Activated naive CD4-positive, alpha-beta T cell treated with anti-CD3 and anti-CD28 coated beads, Interleukin-2, amount 10 ng/mL, durations not matched to agents 7 days and 5 days (primary cell): ENCODE measurements around the gene CCDC127.

Experiments
- CTCF ChIA-PET: fragments of 350-600 bp; sonication (Branson Sonifier 250); formaldehyde crosslinking; loops from one replicate; lab custom pipeline; 2021; ENCODE audit warnings: antibody characterized with exemption; lab: Charles Lee
- DNase-seq: peaks from one replicate; pipeline ENCODE4 v3.0.0-alpha.2; 2020
- H3K27ac Mint-ChIP-seq: one replicate; pipeline ENCODE4 v1.8.0; 2021; ENCODE audit warnings: mild to moderate bottlenecking, moderate library complexity, mixed read lengths
- H3K27me3 Mint-ChIP-seq: one replicate; pipeline ENCODE4 v1.8.0; 2021; ENCODE audit warnings: mild to moderate bottlenecking, mixed read lengths
- H3K36me3 Mint-ChIP-seq: one replicate; pipeline ENCODE4 v1.8.0; 2021; ENCODE audit warnings: mixed read lengths
- H3K4me1 Mint-ChIP-seq: one replicate; pipeline ENCODE4 v1.8.0; 2021; ENCODE audit warnings: mixed read lengths
- H3K4me3 Mint-ChIP-seq: one replicate; pipeline ENCODE4 v1.8.0; 2021; ENCODE audit warnings: mild to moderate bottlenecking, moderate library complexity, mixed read lengths
- H3K9me3 Mint-ChIP-seq: one replicate; pipeline ENCODE4 v1.8.0; 2021; ENCODE audit warnings: mixed read lengths

The CCDC127 gene

DNA sequence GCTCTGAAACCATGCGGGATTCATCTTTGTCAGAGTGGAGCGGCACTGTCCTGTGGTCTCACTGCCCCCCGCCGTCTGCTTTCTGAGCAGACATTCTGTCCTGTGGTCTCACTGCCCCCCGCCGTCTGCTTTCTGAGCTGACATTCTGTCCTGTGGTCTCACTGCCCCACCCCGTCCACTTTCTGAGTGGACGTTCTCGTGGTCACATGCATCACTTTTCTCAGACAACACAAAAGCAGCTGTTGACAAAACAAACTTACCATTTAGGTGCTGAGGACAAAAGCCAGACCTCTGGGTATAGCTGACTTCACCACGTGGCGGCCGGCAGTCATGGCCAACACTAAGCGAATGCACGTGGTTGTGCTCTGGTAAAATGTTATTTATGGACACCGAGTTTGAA, 23.9 kb downstream of the CCDC127 start:
- no peaks in the 10 kb centered on the region for H3K9me3 Mint-ChIP-seq
- no peaks in the 10 kb centered on the region for H3K36me3 Mint-ChIP-seq
- peaks cover 25% of the 10 kb centered on the region for H3K27me3 Mint-ChIP-seq
- CTCF ChIA-PET: no interaction called here
- peaks cover 4% of the 10 kb centered on the region for H3K4me1 Mint-ChIP-seq
- no peak for DNase-seq
- no peak overlapping the region for H3K4me3 Mint-ChIP-seq
- no peak overlapping the region for H3K27ac Mint-ChIP-seq

DNA sequence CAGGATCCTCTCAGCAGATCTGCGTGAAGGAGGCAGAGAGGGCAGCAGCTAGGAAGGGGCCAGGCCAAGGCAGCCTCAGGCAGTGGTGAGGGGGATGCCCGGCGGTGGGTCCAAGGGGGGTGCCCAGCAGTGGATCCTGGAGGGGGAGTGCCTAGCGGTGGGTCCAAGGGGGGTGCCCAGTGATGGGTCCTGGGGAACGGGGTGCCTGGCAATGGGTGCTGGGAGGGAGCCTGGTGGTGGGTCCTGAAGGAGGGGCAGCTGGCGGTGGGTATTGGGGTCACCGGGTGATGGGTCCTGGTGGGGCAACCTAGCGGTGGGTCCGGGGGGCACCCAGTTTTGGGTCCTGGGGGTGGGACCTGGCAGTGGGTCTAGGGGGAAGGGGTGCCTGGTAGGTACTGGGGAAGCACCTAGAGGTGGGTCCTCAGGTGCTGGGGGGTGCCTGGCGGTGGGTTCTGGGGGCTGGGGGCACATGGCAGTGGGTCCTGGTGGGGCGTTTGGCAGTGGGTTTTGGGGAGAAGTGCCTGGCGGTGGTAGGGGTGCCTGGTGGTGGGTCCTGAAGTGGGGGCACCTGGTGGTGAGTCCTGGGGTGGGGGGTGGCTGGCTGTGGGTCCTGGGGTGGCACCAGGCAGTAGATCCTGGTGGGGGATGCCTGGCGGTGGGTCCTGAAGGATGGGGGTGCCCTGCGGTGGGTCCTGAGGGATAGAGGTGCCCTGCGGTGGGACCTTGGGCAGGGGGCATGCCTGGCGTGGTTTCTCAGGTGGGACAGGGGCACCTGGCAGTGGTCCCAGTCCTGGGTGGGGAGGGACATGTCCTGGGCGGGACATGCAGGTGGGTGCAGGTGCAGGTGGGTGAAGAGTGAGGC, 24.8 kb downstream of the CCDC127 start:
- Mint-ChIP-seq H3K27me3 (peaks cover 31% of the 10 kb centered on the region), H3K9me3 (no peaks in the 10 kb centered on the region), H3K4me1 (peaks cover 9% of the 10 kb centered on the region), H3K36me3 (no peaks in the 10 kb centered on the region), H3K27ac (no peak overlapping the region), H3K4me3 (no peak overlapping the region)
- DNase-seq: peak; percentile 19
- CTCF ChIA-PET: no interaction called here

DNA sequence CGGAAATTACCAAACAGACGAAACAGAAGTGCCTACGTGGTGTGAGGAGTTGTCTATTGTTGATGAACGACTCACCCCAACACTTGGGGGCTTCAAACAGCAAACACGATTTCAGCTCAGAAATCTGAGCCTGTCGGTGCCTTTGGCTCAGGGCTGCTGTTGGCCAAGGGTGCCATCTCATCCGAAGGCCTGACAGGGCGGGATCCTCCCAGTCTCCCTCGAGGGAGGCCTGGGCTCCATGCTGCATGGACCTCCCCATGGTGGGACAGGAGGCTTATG, 25.3 kb downstream of the CCDC127 start:
- CTCF ChIA-PET: no interaction called here
- H3K36me3 Mint-ChIP-seq: no peaks in the 10 kb centered on the region
- H3K4me3 Mint-ChIP-seq: no peak overlapping the region
- no peak for DNase-seq
- H3K9me3 Mint-ChIP-seq: no peaks in the 10 kb centered on the region
- peaks cover 31% of the 10 kb centered on the region for H3K27me3 Mint-ChIP-seq
- H3K27ac Mint-ChIP-seq: no peak overlapping the region
- peaks cover 9% of the 10 kb centered on the region for H3K4me1 Mint-ChIP-seq

DNA sequence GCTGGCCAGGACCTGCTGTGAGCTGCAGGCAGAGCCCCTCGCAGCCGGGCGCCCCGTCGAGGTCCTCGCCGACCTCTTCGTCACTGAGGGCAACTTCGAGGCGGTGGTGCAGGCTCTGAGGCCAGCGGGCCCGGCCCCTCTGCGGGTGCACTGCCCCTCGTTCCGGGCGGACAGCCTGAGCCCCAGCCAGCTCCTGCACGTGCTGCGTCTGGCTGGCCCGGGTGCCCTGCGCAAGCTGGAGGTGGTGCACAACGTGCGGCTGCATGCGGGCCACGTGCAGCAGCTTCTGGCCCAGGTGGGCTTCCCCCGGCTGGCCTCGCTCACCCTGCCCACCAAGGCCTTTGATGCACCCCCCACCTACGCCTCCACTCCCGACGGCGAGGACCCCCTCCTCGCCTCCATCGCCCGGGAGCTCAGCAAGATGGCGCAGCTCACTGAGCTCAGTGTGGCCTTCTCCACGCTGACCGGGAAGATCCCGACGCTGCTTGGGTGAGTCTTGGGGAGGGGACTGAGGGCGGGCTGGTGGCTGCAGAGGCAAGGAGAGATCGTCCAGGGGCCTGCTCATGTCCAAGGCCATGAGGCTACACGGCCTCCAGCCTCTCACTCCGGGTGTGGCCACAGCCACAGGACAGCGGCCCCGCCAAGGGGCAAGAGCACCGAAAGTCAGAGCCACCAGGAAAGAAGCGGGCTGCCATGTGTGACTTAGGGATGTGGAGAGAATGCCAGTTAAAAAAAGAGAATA, 25.8 kb downstream of the CCDC127 start:
- peak; percentile 19 for DNase-seq
- H3K27me3 Mint-ChIP-seq: peaks cover 31% of the 10 kb centered on the region
- peaks cover 9% of the 10 kb centered on the region for H3K4me1 Mint-ChIP-seq
- no peaks in the 10 kb centered on the region for H3K36me3 Mint-ChIP-seq
- no peak overlapping the region for H3K4me3 Mint-ChIP-seq
- no peaks in the 10 kb centered on the region for H3K9me3 Mint-ChIP-seq
- H3K27ac Mint-ChIP-seq: no peak overlapping the region
- CTCF ChIA-PET: interaction anchor here (1.0 kb wide), 1 partner anchor 233 kb away, joined by 3 read pairs; no protein-coding TSS in a partner anchor

GRCh38 chr5:191036-191948, 26.7 kb downstream of the CCDC127 start, which contains the start of gene LRRC14B:
TSS of gene LRRC14B (plus strand) at chr5:191495. CDS start at chr5:191539, 44 bp downstream.
- H3K27ac Mint-ChIP-seq: no peak within 1 kb of the TSS
- H3K36me3 Mint-ChIP-seq: no peaks in the 10 kb centered on the region
- H3K9me3 Mint-ChIP-seq: no peaks in the 10 kb centered on the region
- peaks cover 31% of the 10 kb centered on the region for H3K27me3 Mint-ChIP-seq
- CTCF ChIA-PET: interaction anchor here (1.0 kb wide), 1 partner anchor 234 kb away, joined by 3 read pairs; no protein-coding TSS in a partner anchor
- peaks cover 9% of the 10 kb centered on the region for H3K4me1 Mint-ChIP-seq
- no peak within 1 kb of the TSS for H3K4me3 Mint-ChIP-seq
- DNase-seq: peak; percentile 46

DNA sequence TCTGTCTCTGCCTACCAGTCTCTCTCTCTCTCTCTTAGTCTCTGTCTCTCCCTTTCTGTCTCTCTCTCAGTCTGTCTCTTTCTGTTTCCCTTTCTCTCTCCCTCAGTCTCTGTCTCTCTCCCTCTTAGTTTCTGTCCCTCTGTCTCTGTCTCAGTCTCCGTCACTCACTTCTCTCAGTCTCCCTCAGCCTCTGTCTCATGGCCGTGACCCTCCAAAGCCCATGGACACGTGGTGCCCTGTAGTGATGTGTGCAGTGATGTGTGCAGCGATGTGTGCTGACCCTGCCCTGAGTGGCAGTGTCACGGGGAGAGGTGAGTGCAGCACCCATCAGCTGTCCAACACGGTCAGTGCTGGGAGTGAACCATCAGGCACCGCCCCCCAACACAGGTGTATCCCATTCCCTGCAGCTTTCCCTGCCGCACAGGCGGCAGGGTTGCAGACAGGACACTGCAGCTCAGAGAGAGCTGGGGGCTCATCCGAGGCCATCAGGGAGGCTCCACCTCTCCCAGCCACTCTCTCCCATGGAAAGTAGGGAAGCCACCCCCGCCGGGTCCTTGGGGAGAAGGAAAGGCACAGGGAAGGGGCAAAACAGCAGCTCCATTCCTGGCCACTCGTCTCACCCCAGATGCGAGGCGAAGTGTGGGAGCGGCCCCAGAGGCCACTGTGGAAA, 27.5 kb downstream of the CCDC127 start:
- peaks cover 31% of the 10 kb centered on the region for H3K27me3 Mint-ChIP-seq
- no peaks in the 10 kb centered on the region for H3K9me3 Mint-ChIP-seq
- H3K4me3 Mint-ChIP-seq: no peak overlapping the region
- CTCF ChIA-PET: no interaction called here
- peak; percentile 16 for DNase-seq
- no peaks in the 10 kb centered on the region for H3K36me3 Mint-ChIP-seq
- peaks cover 9% of the 10 kb centered on the region for H3K4me1 Mint-ChIP-seq
- no peak overlapping the region for H3K27ac Mint-ChIP-seq

DNA sequence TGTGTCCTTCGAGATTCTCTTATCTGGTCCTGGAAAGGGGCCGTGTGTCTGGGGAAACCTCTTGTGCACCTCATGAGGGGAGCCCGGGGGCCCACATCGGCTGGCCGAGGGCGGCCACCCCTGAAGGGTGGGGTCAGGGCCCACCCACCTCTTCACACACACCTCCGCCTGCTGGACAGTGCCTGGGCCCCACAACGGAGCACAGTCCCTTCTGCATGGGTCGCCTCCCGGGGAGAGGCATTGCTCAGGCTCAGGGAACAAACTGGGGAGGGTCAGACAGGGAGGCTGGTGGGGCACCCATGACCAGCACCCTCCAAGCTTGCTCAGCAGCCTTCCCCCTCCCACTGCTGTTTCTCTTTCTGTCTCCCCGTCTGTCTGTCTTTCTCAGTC, 28.0 kb downstream of the CCDC127 start:
- CTCF ChIA-PET: no interaction called here
- H3K36me3 Mint-ChIP-seq: no peaks in the 10 kb centered on the region
- H3K27me3 Mint-ChIP-seq: peaks cover 31% of the 10 kb centered on the region
- H3K4me1 Mint-ChIP-seq: peaks cover 9% of the 10 kb centered on the region
- H3K9me3 Mint-ChIP-seq: no peaks in the 10 kb centered on the region
- DNase-seq: peak; percentile 13
- no peak overlapping the region for H3K27ac Mint-ChIP-seq
- H3K4me3 Mint-ChIP-seq: no peak overlapping the region

- CTCF ChIA-PET: interaction anchor here (1.6 to 2.4 kb wide), 2 partner anchors 30 to 236 kb away, joined by 11 to 13 read pairs; partner anchors contain the start of gene SDHA
- no peak overlapping the region for H3K4me3 Mint-ChIP-seq
- H3K36me3 Mint-ChIP-seq: no peaks in the 10 kb centered on the region
- H3K27ac Mint-ChIP-seq: no peak overlapping the region
- peaks cover 31% of the 10 kb centered on the region for H3K27me3 Mint-ChIP-seq
- peak; percentile 14 for DNase-seq
- H3K4me1 Mint-ChIP-seq: peaks cover 9% of the 10 kb centered on the region
- no peaks in the 10 kb centered on the region for H3K9me3 Mint-ChIP-seq
Measured at GRCh38 chr5:189486-189885, 28.5 kb downstream of the CCDC127 start.

- Mint-ChIP-seq H3K27ac (no peak overlapping the region), H3K9me3 (no peaks in the 10 kb centered on the region), H3K4me3 (no peak overlapping the region), H3K36me3 (no peaks in the 10 kb centered on the region), H3K4me1 (peaks cover 9% of the 10 kb centered on the region), H3K27me3 (peaks cover 31% of the 10 kb centered on the region)
- CTCF ChIA-PET: interaction anchor here (0.6 to 2.4 kb wide), 16 partner anchors 10 to 314 kb away, joined by 3 to 13 read pairs (median 4); partner anchors contain the start of genes PDCD6 and SDHA
- peak; percentile 93 for DNase-seq
Measured at GRCh38 chr5:188488-189481, 29.2 kb downstream of the CCDC127 start.

- H3K4me3 Mint-ChIP-seq: no peak overlapping the region
- DNase-seq: peak; percentile 18
- peaks cover 31% of the 10 kb centered on the region for H3K27me3 Mint-ChIP-seq
- H3K27ac Mint-ChIP-seq: no peak overlapping the region
- H3K9me3 Mint-ChIP-seq: no peaks in the 10 kb centered on the region
- peaks cover 9% of the 10 kb centered on the region for H3K4me1 Mint-ChIP-seq
- no peaks in the 10 kb centered on the region for H3K36me3 Mint-ChIP-seq
- CTCF ChIA-PET: interaction anchor here (0.6 to 2.4 kb wide), 17 partner anchors 9 to 315 kb away, joined by 3 to 13 read pairs (median 4); partner anchors contain the start of genes PDCD6 and SDHA
Measured at GRCh38 chr5:187617-188451, 30.1 kb downstream of the CCDC127 start.

DNA sequence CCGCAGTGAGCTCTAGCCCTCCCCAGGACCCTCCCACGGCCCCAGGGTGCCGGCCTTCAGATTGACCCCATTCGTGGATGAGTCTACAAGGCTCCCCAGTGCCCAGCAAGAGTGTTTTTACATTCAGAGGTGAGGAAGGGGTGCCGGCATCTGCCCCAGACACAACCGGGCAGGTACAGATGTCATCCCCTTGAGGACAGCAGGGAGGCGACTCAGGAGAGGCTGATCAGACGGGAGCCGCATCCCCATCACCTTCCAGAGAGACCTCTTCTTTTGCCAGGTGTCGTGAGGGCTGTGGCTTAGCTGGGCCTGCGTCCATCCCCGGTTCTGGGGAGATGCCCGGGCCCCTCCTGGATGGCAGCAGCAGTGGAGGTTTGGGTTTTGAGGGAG, 30.9 kb downstream of the CCDC127 start:
- DNase-seq: peak; percentile 15
- Mint-ChIP-seq H3K4me1 (peaks cover 9% of the 10 kb centered on the region), H3K27me3 (peaks cover 23% of the 10 kb centered on the region), H3K4me3 (no peak overlapping the region), H3K9me3 (no peaks in the 10 kb centered on the region), H3K27ac (no peak overlapping the region), H3K36me3 (no peaks in the 10 kb centered on the region)
- CTCF ChIA-PET: interaction anchor here (0.7 to 2.4 kb wide), 2 partner anchors 239 to 244 kb away, joined by 3 to 11 read pairs; no protein-coding TSS in a partner anchor
